IMR-90 (cell line): ENCODE data around the gene TMA7.

ENCODE experiments used
- CEBPB ChIP-seq: IDR thresholded peaks from 2 replicates; pipeline ENCODE4 v1.6.1; 2012; ENCODE audit warnings: low read depth, low read length, improper control_type of control experiment
- CHD1 ChIP-seq: IDR thresholded peaks from 2 replicates; pipeline ENCODE4 v1.6.1; 2012; ENCODE audit warnings: low read depth, low read length, improper control_type of control experiment
- MAFK ChIP-seq: IDR thresholded peaks from 2 replicates; pipeline ENCODE4 v1.6.1; 2012; ENCODE audit warnings: low read depth, low read length, improper control_type of control experiment
- NFE2L2 ChIP-seq: fragments of 150-350 bp; IDR thresholded peaks from 2 replicates; pipeline ENCODE4 v1.6.1; 2016; ENCODE audit warnings: low read depth, mild to moderate bottlenecking, low read length
- POLR2A ChIP-seq: IDR thresholded peaks from 2 replicates; pipeline ENCODE4 v1.6.1; 2012; ENCODE audit warnings: mild to moderate bottlenecking, low read depth, low read length
- RAD21 ChIP-seq: IDR thresholded peaks from 2 replicates; pipeline ENCODE4 v1.6.1; 2012; ENCODE audit warnings: low read length, improper control_type of control experiment
- RCOR1 ChIP-seq: IDR thresholded peaks from 2 replicates; pipeline ENCODE4 v1.6.1; 2012; ENCODE audit warnings: mild to moderate bottlenecking, low read length, improper control_type of control experiment; ENCODE audit not compliant: insufficient replicate concordance
- RFX5 ChIP-seq: IDR thresholded peaks from 2 replicates; pipeline ENCODE4 v1.8.0; 2012; ENCODE audit warnings: low read depth, mild to moderate bottlenecking, low read length, moderate library complexity
- SMC3 ChIP-seq: fragments of 150-350 bp; IDR thresholded peaks from 2 replicates; pipeline ENCODE4 v1.6.1; 2016; ENCODE audit warnings: low read depth, mild to moderate bottlenecking, antibody characterized with exemption, low read length, moderate library complexity
- TF ChIP-seq, protein P1 (sequence below): conservative IDR thresholded peaks from 2 replicates; pipeline ENCODE4 v1.5.1; 2012; ENCODE audit warnings: mild to moderate bottlenecking, low read depth, low read length, improper control_type of control experiment
- TF ChIP-seq, protein P2 (sequence below): fragments of 150-350 bp; IDR thresholded peaks from 2 replicates; pipeline ENCODE4 v1.6.1; 2017; ENCODE audit warnings: mild to moderate bottlenecking, antibody characterized with exemption, low read length, low read depth
- TF ChIP-seq, protein P3 (sequence below): fragments of 150-350 bp; IDR thresholded peaks from 2 replicates; pipeline ENCODE4 v1.6.1; 2016; ENCODE audit warnings: low read depth, mild to moderate bottlenecking, low read length, moderate library complexity, borderline replicate concordance

DNA sequence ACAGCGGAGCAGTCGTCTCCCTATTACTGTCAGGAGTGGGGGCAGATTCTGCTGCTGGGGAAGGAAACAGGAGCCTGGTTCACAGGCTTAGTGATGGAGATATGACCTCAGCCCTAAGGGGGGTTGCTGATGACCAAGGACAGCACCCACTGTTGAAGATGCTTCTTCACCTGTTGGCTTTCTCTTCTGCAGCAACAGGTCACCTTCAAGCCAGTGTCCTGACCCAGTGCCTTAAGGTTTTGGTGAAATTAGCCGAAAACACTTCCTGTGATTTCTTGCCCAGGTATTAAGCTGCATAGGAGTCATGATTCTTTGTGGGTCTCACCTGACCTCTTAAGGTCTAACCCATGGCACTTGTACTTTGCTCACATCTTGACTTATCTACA lies 20.5 kb downstream of the TMA7 start:
- TF ChIP-seq, protein P1, sequence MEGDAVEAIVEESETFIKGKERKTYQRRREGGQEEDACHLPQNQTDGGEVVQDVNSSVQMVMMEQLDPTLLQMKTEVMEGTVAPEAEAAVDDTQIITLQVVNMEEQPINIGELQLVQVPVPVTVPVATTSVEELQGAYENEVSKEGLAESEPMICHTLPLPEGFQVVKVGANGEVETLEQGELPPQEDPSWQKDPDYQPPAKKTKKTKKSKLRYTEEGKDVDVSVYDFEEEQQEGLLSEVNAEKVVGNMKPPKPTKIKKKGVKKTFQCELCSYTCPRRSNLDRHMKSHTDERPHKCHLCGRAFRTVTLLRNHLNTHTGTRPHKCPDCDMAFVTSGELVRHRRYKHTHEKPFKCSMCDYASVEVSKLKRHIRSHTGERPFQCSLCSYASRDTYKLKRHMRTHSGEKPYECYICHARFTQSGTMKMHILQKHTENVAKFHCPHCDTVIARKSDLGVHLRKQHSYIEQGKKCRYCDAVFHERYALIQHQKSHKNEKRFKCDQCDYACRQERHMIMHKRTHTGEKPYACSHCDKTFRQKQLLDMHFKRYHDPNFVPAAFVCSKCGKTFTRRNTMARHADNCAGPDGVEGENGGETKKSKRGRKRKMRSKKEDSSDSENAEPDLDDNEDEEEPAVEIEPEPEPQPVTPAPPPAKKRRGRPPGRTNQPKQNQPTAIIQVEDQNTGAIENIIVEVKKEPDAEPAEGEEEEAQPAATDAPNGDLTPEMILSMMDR, result no peak
- TF ChIP-seq RFX5 (no peak), CEBPB (no peak), POLR2A (no peak), RAD21 (no peak), MAFK (no peak), RCOR1 (no peak), NFE2L2 (no peak), CHD1 (no peak), SMC3 (no peak)
- TF ChIP-seq, protein P2, sequence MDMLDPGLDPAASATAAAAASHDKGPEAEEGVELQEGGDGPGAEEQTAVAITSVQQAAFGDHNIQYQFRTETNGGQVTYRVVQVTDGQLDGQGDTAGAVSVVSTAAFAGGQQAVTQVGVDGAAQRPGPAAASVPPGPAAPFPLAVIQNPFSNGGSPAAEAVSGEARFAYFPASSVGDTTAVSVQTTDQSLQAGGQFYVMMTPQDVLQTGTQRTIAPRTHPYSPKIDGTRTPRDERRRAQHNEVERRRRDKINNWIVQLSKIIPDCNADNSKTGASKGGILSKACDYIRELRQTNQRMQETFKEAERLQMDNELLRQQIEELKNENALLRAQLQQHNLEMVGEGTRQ, result no peak
- TF ChIP-seq, protein P3, sequence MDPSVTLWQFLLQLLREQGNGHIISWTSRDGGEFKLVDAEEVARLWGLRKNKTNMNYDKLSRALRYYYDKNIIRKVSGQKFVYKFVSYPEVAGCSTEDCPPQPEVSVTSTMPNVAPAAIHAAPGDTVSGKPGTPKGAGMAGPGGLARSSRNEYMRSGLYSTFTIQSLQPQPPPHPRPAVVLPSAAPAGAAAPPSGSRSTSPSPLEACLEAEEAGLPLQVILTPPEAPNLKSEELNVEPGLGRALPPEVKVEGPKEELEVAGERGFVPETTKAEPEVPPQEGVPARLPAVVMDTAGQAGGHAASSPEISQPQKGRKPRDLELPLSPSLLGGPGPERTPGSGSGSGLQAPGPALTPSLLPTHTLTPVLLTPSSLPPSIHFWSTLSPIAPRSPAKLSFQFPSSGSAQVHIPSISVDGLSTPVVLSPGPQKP, result no peak
